ENCODE data around the gene DACT3. TPM values are rescaled to one million over a fixed set of nuclear protein-coding genes. Genes with fewer than 3 reads are reported as not detected.
A peak's percentile ranks its signal among the peaks of the same experiment; 100 is the strongest.

Gene DACT3
- total and polyA plus RNA-seq, 2 experiments from 2014 or later, result 0.78 to 2.6 TPM

GRCh38 chr19:46634045-46634655, 26.8 kb downstream of the DACT3 start:
- DNase-seq (ENCODE audit: low spot score), result peak; percentile 96
- H3K27ac ChIP-seq (ENCODE audit: low read depth), result no peak overlapping the region
- no peaks in the 10 kb centered on the region for H3K9me2 ChIP-seq (ENCODE audit: insufficient read depth)
- H3K27me3 ChIP-seq (ENCODE audit: insufficient read depth), result peaks cover 57% of the 10 kb centered on the region
- Mint-ChIP-seq H3K4me3 (peak overlapping the region; percentile 79), H3K27me3 (ENCODE audit: insufficient read depth, low read depth, poor library complexity) (peaks cover 37% of the 10 kb centered on the region), H3K4me1 (peaks cover 23% of the 10 kb centered on the region), H3K36me3 (ENCODE audit: low read depth) (no peaks in the 10 kb centered on the region), H3K27ac (no peak overlapping the region), H3K9me3 (no peaks in the 10 kb centered on the region)
- peaks cover 27% of the 10 kb centered on the region for H3K4me1 ChIP-seq (ENCODE audit: insufficient read depth)
- H3K4me3 ChIP-seq, result peak overlapping the region; percentile 87
- no peak for TF ChIP-seq JUNB (IDR thresholded peaks at IDR 0.05; ENCODE audit: unreplicated experiment)
- TF ChIP-seq CREB1 (CRISPR knock-in tag; IDR thresholded peaks at IDR 0.05; ENCODE audit: low read depth), result no peak
- TF ChIP-seq STAT1 (IDR thresholded peaks at IDR 0.05; ENCODE audit: unreplicated experiment), result no peak
- no peak for TF ChIP-seq ZNF331 (CRISPR knock-in tag; IDR thresholded peaks at IDR 0.05; ENCODE audit: low read depth)
- TF ChIP-seq ZNF114 (CRISPR knock-in tag; IDR thresholded peaks at IDR 0.05), result no peak
- no peak for TF ChIP-seq CTCF (conservative IDR thresholded peaks at IDR 0.05; ENCODE audit: low read depth in 2 of 2)
- no peaks in the 10 kb centered on the region for H3K36me3 ChIP-seq (ENCODE audit: insufficient read depth)
- no peaks in the 10 kb centered on the region for H3K79me2 ChIP-seq (replicated peaks; ENCODE audit: insufficient read depth)
- ATAC-seq, result peak; percentile 59
- H3F3A ChIP-seq (replicated peaks; ENCODE audit: low read depth), result peaks cover 6% of the 10 kb centered on the region; the same call in 1 of the 2 replicates
- H2AFZ ChIP-seq, result peak overlapping the region; percentile 96
- H4K20me1 ChIP-seq (replicated peaks; ENCODE audit: insufficient read depth), result no peaks in the 10 kb centered on the region; the same call in 1 of the 2 replicates
- peak overlapping the region; percentile 96 for H3K4me2 ChIP-seq

GRCh38 chr19:46633130-46633529, 27.9 kb downstream of the DACT3 start:
- DNase-seq (ENCODE audit: low spot score), result no peak
- no peak overlapping the region for H3K4me3 ChIP-seq
- no peak overlapping the region for H3K27ac Mint-ChIP-seq
- H2AFZ ChIP-seq, result no peak overlapping the region
- H3K9me3 Mint-ChIP-seq, result no peaks in the 10 kb centered on the region
- no peaks in the 10 kb centered on the region for H3K36me3 ChIP-seq (ENCODE audit: insufficient read depth)
- peaks cover 53% of the 10 kb centered on the region for H3K27me3 ChIP-seq (ENCODE audit: insufficient read depth)
- peaks cover 23% of the 10 kb centered on the region for H3K4me1 Mint-ChIP-seq
- 0 out of 2 replicates have a peak, but pooled peaks cover 2% of the 10 kb centered on the region for H3F3A ChIP-seq (replicated peaks; ENCODE audit: low read depth)
- no peak overlapping the region for H3K27ac ChIP-seq (ENCODE audit: low read depth)
- no peaks in the 10 kb centered on the region; the same call in 1 of the 2 replicates for H4K20me1 ChIP-seq (replicated peaks; ENCODE audit: insufficient read depth)
- H3K4me1 ChIP-seq (ENCODE audit: insufficient read depth), result peaks cover 27% of the 10 kb centered on the region
- peaks cover 37% of the 10 kb centered on the region for H3K27me3 Mint-ChIP-seq (ENCODE audit: insufficient read depth, low read depth, poor library complexity)
- no peak overlapping the region for H3K4me2 ChIP-seq
- ATAC-seq, result no peak
- no peaks in the 10 kb centered on the region for H3K36me3 Mint-ChIP-seq (ENCODE audit: low read depth)
- no peaks in the 10 kb centered on the region for H3K79me2 ChIP-seq (replicated peaks; ENCODE audit: insufficient read depth)
- no peaks in the 10 kb centered on the region for H3K9me2 ChIP-seq (ENCODE audit: insufficient read depth)
- peak overlapping the region; percentile 65; the same call in 2 of the 3 replicates for H3K4me3 Mint-ChIP-seq
- no peak for TF ChIP-seq EZH2 (IDR thresholded peaks at IDR 0.05; ENCODE audit: low read depth, unreplicated experiment)
- no peak for TF ChIP-seq NANOG (IDR thresholded peaks at IDR 0.05; ENCODE audit: borderline replicate concordance)
- no peak for TF ChIP-seq REST (IDR thresholded peaks at IDR 0.05; ENCODE audit: unreplicated experiment)
- TF ChIP-seq CREB1 (CRISPR knock-in tag; IDR thresholded peaks at IDR 0.05; ENCODE audit: low read depth), result no peak
- TF ChIP-seq EZH2phosphoT487 (IDR thresholded peaks at IDR 0.05; ENCODE audit: unreplicated experiment), result no peak
- TF ChIP-seq ZNF114 (CRISPR knock-in tag; IDR thresholded peaks at IDR 0.05), result no peak
- no peak for TF ChIP-seq STAT1 (IDR thresholded peaks at IDR 0.05; ENCODE audit: unreplicated experiment)
- TF ChIP-seq JUNB (IDR thresholded peaks at IDR 0.05; ENCODE audit: unreplicated experiment), result no peak

Measured in GM23338 (cell line).